ENCODE results near the gene VWA3A.
A peak's percentile ranks its signal among the peaks of the same experiment; 100 is the strongest.

Gene VWA3A

GRCh38 chr16:22203091-22203490 is 110.8 kb downstream of the VWA3A start:
- DNase-seq (ENCODE audit: low spot score): no peak

- no peak for DNase-seq (ENCODE audit: low spot score)
Observed at GRCh38 chr16:22204091-22204655, 111.8 kb downstream of the VWA3A start.

- DNase-seq (ENCODE audit: low spot score): no peak
Observed at GRCh38 chr16:22205577-22206012, 113.3 kb downstream of the VWA3A start.

DNA sequence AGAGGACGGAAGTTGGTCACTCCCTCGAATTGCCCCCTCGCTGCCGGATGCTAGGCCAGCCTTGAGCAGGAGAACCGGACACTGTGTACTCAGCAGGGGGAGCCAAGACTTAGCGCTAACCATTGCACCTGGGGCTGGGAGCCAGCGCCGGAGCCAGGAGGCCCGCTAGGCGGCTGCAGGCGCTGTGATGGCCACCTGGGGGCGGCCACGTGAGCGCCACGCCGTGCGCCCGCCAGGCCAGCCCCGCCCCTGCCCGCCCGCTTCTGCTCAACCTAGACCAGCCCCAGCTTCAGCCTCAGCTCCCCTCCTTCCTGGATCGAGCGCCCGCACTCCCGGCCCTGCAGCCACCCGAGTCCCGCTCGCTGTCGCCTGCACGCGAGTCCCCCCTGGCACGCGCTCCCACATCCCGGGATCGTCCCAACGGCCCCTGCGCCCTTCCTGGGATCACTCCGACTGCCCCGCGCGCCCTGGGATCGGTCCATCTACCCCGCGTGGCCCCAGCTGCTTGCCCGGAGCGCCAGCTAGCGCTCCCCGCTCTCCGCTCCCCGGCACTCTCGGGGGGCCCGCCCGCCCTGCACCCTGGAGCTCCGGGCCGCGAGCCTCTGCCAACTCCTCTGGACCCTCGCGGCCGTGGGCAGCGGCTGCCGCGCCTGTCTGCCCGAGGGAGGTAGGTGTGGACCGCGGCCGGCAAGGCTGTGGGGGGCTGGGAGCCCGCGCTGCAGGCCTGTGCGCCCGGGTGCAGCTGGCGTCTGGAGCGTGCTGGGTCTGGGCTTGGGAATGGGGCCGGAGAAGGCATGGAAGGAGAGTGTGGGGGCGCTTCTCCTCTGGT is 113.9 kb downstream of the VWA3A start, which contains the start of gene EEF2K:
EEF2K (plus strand) TSS at position 266 of the 829 bp plus-strand sequence. CDS start 19,452 bp downstream, outside the sequence.
- DNase-seq (ENCODE audit: low spot score): peak; percentile 94
